ENCODE results near the gene NINJ1. TPM values are rescaled to one million over a fixed set of nuclear protein-coding genes. Genes with fewer than 3 reads are reported as not detected.
"Not testable (repeated sequence)": the region's sequence is repeated elsewhere in the genome, so short reads cannot be mapped to it uniquely, and the experiment has no call there.

NINJ1 gene
- polyA plus RNA-seq, 1 donor = 78.7 TPM

GRCh38 chr9:93112116-93112863, 21.8 kb downstream of the NINJ1 start:
- H3K4me3 ChIP-seq (ENCODE audit: low read length) = no peak overlapping the region
- peaks cover 7% of the 10 kb centered on the region for H3K4me1 ChIP-seq (ENCODE audit: control insufficient read depth, insufficient read depth, low read length)
- DNase-seq = no peak
- H3K36me3 ChIP-seq (ENCODE audit: control insufficient read depth, insufficient read depth, low read length) = peaks cover 51% of the 10 kb centered on the region
- H3K27me3 ChIP-seq (ENCODE audit: control insufficient read depth, insufficient read depth, low read length) = no peaks in the 10 kb centered on the region
- H3K27ac ChIP-seq (ENCODE audit: low read length) = no peak overlapping the region
- WGBS (ENCODE audit: insufficient coverage, low lambda C conversion rate) = no CpG with 5 or more reads among the region's 15 CpGs
- H3K9me3 ChIP-seq (ENCODE audit: control insufficient read depth, low read depth, low read length) = no peaks in the 10 kb centered on the region

- Histone ChIP-seq H3K4me1 (ENCODE audit: control insufficient read depth, insufficient read depth, low read length) (peaks cover 5% of the 10 kb centered on the region), H3K27ac (ENCODE audit: low read length) (no peak overlapping the region), H3K4me3 (ENCODE audit: low read length) (no peak overlapping the region), H3K9me3 (ENCODE audit: control insufficient read depth, low read depth, low read length) (no peaks in the 10 kb centered on the region), H3K27me3 (ENCODE audit: control insufficient read depth, insufficient read depth, low read length) (no peaks in the 10 kb centered on the region), H3K36me3 (ENCODE audit: control insufficient read depth, insufficient read depth, low read length) (peaks cover 51% of the 10 kb centered on the region)
- no peak for DNase-seq
- WGBS (ENCODE audit: insufficient coverage, low lambda C conversion rate) = no CpG with 5 or more reads among the region's 18 CpGs
Measured at GRCh38 chr9:93111371-93112115, 22.5 kb downstream of the NINJ1 start.

DNA sequence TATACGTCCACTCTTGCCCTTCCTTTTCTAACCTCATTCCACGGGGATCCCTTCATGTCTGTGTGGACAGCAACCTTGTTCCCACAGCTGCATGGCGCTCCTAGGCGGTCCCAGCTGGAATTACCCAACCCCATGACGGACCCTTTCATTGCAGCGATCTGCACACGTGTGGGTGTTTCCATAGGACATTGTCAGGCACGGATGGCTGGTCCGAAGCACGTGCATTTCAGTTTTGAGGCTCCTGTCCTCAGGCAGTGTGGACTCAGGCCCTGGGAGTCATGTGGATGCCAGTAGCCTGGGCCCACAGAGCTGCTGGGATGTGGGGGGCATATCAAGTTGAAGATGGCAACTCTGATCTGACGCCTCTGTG, 23.1 kb downstream of the NINJ1 start:
- H3K27ac ChIP-seq (ENCODE audit: low read length) = no peak overlapping the region
- H3K36me3 ChIP-seq (ENCODE audit: control insufficient read depth, insufficient read depth, low read length) = peaks cover 51% of the 10 kb centered on the region
- no peak overlapping the region for H3K4me3 ChIP-seq (ENCODE audit: low read length)
- no CpG with 5 or more reads among the region's 11 CpGs for WGBS (ENCODE audit: insufficient coverage, low lambda C conversion rate)
- no peaks in the 10 kb centered on the region for H3K27me3 ChIP-seq (ENCODE audit: control insufficient read depth, insufficient read depth, low read length)
- no peak for DNase-seq
- no peaks in the 10 kb centered on the region for H3K4me1 ChIP-seq (ENCODE audit: control insufficient read depth, insufficient read depth, low read length)
- H3K9me3 ChIP-seq (ENCODE audit: control insufficient read depth, low read depth, low read length) = no peaks in the 10 kb centered on the region

DNA sequence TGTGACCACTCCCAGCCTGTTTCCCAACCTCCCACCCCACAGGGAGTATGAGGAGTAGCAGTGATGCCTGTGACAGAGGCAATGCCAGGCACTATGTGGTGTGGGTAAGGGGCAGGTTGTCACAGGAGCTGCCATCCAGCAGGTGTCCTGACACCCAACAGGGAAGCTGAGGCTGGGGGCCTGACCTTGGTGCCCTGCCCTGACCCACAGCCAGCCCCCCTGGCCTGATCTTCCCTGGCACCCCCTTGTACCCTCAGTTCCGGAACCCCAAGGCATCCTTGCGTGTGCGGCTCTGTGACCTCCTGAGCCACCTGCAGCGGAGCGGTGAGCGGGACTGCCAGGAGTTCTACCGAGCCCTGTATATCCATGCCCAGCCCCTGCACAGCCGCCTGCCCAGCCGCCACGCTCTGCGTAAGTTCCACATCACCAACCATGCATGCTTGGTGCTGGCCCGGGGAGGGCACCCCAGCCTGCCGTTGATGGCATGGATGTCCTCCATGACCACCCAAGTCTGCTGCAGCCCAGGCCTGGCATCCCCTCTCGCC, 23.7 kb downstream of the NINJ1 start:
- H3K27ac ChIP-seq (ENCODE audit: low read length) = no peak overlapping the region
- no peaks in the 10 kb centered on the region for H3K9me3 ChIP-seq (ENCODE audit: control insufficient read depth, low read depth, low read length)
- peaks cover 51% of the 10 kb centered on the region for H3K36me3 ChIP-seq (ENCODE audit: control insufficient read depth, insufficient read depth, low read length)
- H3K4me3 ChIP-seq (ENCODE audit: low read length) = no peak overlapping the region
- no peaks in the 10 kb centered on the region for H3K4me1 ChIP-seq (ENCODE audit: control insufficient read depth, insufficient read depth, low read length)
- WGBS (ENCODE audit: insufficient coverage, low lambda C conversion rate) = no CpG with 5 or more reads among the region's 14 CpGs
- no peaks in the 10 kb centered on the region for H3K27me3 ChIP-seq (ENCODE audit: control insufficient read depth, insufficient read depth, low read length)
- no peak for DNase-seq

DNA sequence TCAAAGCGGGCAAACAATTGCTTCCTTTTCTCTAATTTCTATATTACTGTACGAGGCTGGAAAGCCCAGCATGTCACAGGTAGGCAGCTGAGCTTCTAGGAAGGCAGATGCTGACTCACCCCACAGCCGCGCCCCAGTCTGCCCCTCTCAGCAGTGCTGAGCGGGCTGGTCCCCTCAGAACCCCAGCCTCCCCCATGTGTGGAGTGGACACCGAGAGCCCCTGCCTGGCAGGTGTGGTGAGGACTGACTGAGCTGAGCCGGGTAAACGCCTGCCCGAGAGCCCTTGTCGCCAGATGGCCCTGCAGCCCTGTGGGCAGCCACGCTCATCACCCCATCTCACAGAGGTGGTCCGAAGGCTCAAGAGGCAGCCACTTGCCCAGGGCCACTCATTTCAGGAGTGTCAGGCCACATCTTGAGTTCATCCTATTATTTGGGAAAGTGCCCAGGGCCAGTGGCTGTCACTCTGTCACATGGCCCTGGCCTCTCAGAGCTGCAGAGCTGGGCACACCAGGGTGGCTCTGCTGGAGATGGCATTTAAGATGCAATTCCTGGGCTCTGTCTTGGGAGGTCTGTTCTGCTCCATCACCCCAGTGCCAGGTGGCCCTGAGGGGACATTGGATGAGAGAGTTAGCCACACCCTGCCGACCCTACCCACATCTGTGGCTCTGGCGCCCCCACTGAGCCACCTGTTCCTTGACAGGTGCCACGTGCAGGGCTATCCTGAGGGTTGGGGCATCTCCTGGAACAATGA, 25.6 kb downstream of the NINJ1 start:
- Histone ChIP-seq H3K4me3 (ENCODE audit: low read length) (no peak overlapping the region), H3K36me3 (ENCODE audit: control insufficient read depth, insufficient read depth, low read length) (peaks cover 43% of the 10 kb centered on the region), H3K27me3 (ENCODE audit: control insufficient read depth, insufficient read depth, low read length) (no peaks in the 10 kb centered on the region), H3K4me1 (ENCODE audit: control insufficient read depth, insufficient read depth, low read length) (no peaks in the 10 kb centered on the region), H3K27ac (ENCODE audit: low read length) (no peak overlapping the region), H3K9me3 (ENCODE audit: control insufficient read depth, low read depth, low read length) (peaks cover 6% of the 10 kb centered on the region)
- WGBS (ENCODE audit: insufficient coverage, low lambda C conversion rate) = no CpG with 5 or more reads among the region's 15 CpGs
- DNase-seq = no peak

DNA sequence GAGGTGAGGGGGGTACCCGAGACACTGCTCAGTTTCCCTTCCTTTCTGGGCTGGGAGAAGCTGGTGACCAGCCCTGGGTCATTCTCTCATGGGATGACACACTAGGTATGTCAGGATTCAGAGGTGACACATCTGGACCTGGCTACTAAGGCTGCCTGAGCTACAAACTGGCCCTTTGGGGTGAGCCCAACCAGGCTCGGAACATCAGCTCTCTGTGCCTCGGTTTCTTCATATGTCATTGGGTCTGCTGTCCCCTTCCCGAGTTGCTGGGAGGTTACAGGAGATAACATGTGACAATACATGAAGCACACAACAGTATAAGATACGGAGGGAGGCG, 26.3 kb downstream of the NINJ1 start:
- DNase-seq = no peak
- no peaks in the 10 kb centered on the region for H3K27me3 ChIP-seq (ENCODE audit: control insufficient read depth, insufficient read depth, low read length)
- H3K9me3 ChIP-seq (ENCODE audit: control insufficient read depth, low read depth, low read length) = peaks cover 6% of the 10 kb centered on the region
- no peak overlapping the region for H3K27ac ChIP-seq (ENCODE audit: low read length)
- no peaks in the 10 kb centered on the region for H3K4me1 ChIP-seq (ENCODE audit: control insufficient read depth, insufficient read depth, low read length)
- H3K4me3 ChIP-seq (ENCODE audit: low read length) = no peak overlapping the region
- H3K36me3 ChIP-seq (ENCODE audit: control insufficient read depth, insufficient read depth, low read length) = peaks cover 36% of the 10 kb centered on the region
- WGBS (ENCODE audit: insufficient coverage, low lambda C conversion rate) = 100% methylated on average over 2 of the region's 6 CpGs

DNA sequence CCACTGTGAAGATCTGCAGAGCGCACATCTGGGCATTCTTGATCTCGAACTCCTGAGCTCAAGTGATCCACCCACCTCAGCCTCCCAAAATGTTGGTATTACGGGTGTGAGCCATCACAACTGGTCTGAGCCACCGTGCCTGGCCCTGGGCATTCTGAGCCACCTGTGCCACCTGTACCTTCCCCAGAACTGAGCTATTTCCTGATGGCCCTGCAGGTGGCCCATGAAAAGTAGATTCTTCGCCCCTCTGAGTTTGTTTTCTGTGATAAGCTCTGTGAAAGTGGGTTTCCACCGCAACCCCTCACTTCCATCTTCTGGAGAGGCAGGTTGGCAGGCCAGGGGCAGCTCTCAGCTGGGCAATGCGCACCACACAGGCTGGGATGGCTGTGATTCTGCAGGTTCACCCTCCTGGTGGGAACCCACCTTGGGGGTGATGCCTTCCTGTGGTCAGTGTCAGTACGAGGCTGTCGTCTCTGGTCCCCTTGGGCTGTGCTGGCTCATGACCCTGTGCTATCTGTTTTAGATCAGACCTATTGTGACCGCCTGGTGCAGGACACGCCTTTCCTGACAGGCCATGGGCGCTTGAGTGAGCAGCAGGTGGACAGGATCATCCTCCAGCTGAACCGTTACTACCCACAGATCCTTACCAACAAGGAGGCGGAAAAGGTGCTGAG, 26.8 kb downstream of the NINJ1 start:
- Histone ChIP-seq H3K4me1 (ENCODE audit: control insufficient read depth, insufficient read depth, low read length) (no peaks in the 10 kb centered on the region), H3K27me3 (ENCODE audit: control insufficient read depth, insufficient read depth, low read length) (no peaks in the 10 kb centered on the region), H3K27ac (ENCODE audit: low read length) (no peak overlapping the region), H3K4me3 (ENCODE audit: low read length) (no peak overlapping the region), H3K36me3 (ENCODE audit: control insufficient read depth, insufficient read depth, low read length) (peaks cover 31% of the 10 kb centered on the region), H3K9me3 (ENCODE audit: control insufficient read depth, low read depth, low read length) (peaks cover 6% of the 10 kb centered on the region)
- no CpG with 5 or more reads among the region's 14 CpGs for WGBS (ENCODE audit: insufficient coverage, low lambda C conversion rate)
- no peak for DNase-seq

GRCh38 chr9:93105620-93106019, 28.4 kb downstream of the NINJ1 start:
- Histone ChIP-seq H3K27ac (ENCODE audit: low read length) (no peak overlapping the region), H3K4me3 (ENCODE audit: low read length) (no peak overlapping the region), H3K4me1 (ENCODE audit: control insufficient read depth, insufficient read depth, low read length) (no peaks in the 10 kb centered on the region), H3K9me3 (ENCODE audit: control insufficient read depth, low read depth, low read length) (peaks cover 6% of the 10 kb centered on the region), H3K36me3 (ENCODE audit: control insufficient read depth, insufficient read depth, low read length) (peaks cover 15% of the 10 kb centered on the region), H3K27me3 (ENCODE audit: control insufficient read depth, insufficient read depth, low read length) (no peaks in the 10 kb centered on the region)
- WGBS (ENCODE audit: insufficient coverage, low lambda C conversion rate) = no CpG with 5 or more reads among the region's 1 CpG
- DNase-seq = no peak

- H3K4me1 ChIP-seq (ENCODE audit: control insufficient read depth, insufficient read depth, low read length) = peaks cover 17% of the 10 kb centered on the region
- H3K4me3 ChIP-seq (ENCODE audit: low read length); H3K36me3 ChIP-seq (ENCODE audit: control insufficient read depth, insufficient read depth, low read length); H3K27me3 ChIP-seq (ENCODE audit: control insufficient read depth, insufficient read depth, low read length); H3K9me3 ChIP-seq (ENCODE audit: control insufficient read depth, low read depth, low read length); DNase-seq; H3K27ac ChIP-seq (ENCODE audit: low read length): not testable (repeated sequence)
- no CpG with 5 or more reads among the region's 11 CpGs for WGBS (ENCODE audit: insufficient coverage, low lambda C conversion rate)
Measured at GRCh38 chr9:93101086-93101485, 33.0 kb downstream of the NINJ1 start.

- WGBS (ENCODE audit: insufficient coverage, low lambda C conversion rate) = no CpG with 5 or more reads among the region's 8 CpGs
- Histone ChIP-seq H3K36me3 (ENCODE audit: control insufficient read depth, insufficient read depth, low read length) (no peaks in the 10 kb centered on the region), H3K27me3 (ENCODE audit: control insufficient read depth, insufficient read depth, low read length) (no peaks in the 10 kb centered on the region), H3K27ac (ENCODE audit: low read length) (no peak overlapping the region), H3K4me1 (ENCODE audit: control insufficient read depth, insufficient read depth, low read length) (peaks cover 17% of the 10 kb centered on the region), H3K9me3 (ENCODE audit: control insufficient read depth, low read depth, low read length) (peaks cover 6% of the 10 kb centered on the region), H3K4me3 (ENCODE audit: low read length) (no peak overlapping the region)
- DNase-seq = no peak
Measured at GRCh38 chr9:93100276-93100636, 33.8 kb downstream of the NINJ1 start.

All from large intestine (tissue), 3 donors.